ENCODE results near the gene MGP.

Gene MGP

GRCh38 chr12:14885718-14886221 is at the start of gene MGP:
MGP (minus strand) TSS chr12:14885854; CDS start chr12:14885791, 63 bp downstream.
- no peaks in the 10 kb centered on the region for H3K27me3 ChIP-seq (ENCODE audit: insufficient read depth, low read length)
- no peaks in the 10 kb centered on the region for H3K9me2 ChIP-seq (ENCODE audit: low read depth, low read length)
- no peaks in the 10 kb centered on the region for H3K36me3 ChIP-seq (ENCODE audit: insufficient read depth, low read length)
- H3K4me2 ChIP-seq (ENCODE audit: low read length) = no peak within 1 kb of the TSS
- no peak within 1 kb of the TSS for H2AFZ ChIP-seq (ENCODE audit: low read length)
- peaks cover 34% of the 10 kb centered on the region for H3K4me1 ChIP-seq (ENCODE audit: insufficient read depth, low read length, severe bottlenecking)
- no peaks in the 10 kb centered on the region for H3K79me2 ChIP-seq (ENCODE audit: insufficient read depth, low read length)
- no peak within 1 kb of the TSS for H3K9ac ChIP-seq (ENCODE audit: low read length)
- no peaks in the 10 kb centered on the region for H3F3A ChIP-seq (ENCODE audit: insufficient read depth, low read length)
- no peak within 1 kb of the TSS for H3K27ac ChIP-seq (ENCODE audit: low read depth, low read length, poor library complexity, severe bottlenecking)
- no peaks in the 10 kb centered on the region for H4K20me1 ChIP-seq (ENCODE audit: insufficient read depth, low read length)
- TF ChIP-seq EZH2 (IDR thresholded peaks at IDR 0.05; ENCODE audit: borderline replicate concordance, low read length) = no peak
- no peak for TF ChIP-seq CTCF (IDR thresholded peaks at IDR 0.05; ENCODE audit: low read length)
- H3K9me3 ChIP-seq (ENCODE audit: low read length) = no peaks in the 10 kb centered on the region
- no peak within 1 kb of the TSS for H3K4me3 ChIP-seq (ENCODE audit: low read depth, low read length, poor library complexity, severe bottlenecking)

GRCh38 chr12:14935031-14935430 is 49.4 kb upstream of the MGP start:
- Histone ChIP-seq H3F3A (ENCODE audit: insufficient read depth, low read length) (peaks cover 5% of the 10 kb centered on the region; the same call in 1 of the 2 replicates), H3K4me3 (ENCODE audit: low read depth, low read length, poor library complexity, severe bottlenecking) (no peak overlapping the region), H3K9me2 (ENCODE audit: low read depth, low read length) (no peaks in the 10 kb centered on the region), H3K27ac (ENCODE audit: low read depth, low read length, poor library complexity, severe bottlenecking) (no peak overlapping the region), H3K27me3 (ENCODE audit: insufficient read depth, low read length) (no peaks in the 10 kb centered on the region), H3K9ac (ENCODE audit: low read length) (no peak overlapping the region), H3K4me2 (ENCODE audit: low read length) (no peak overlapping the region), H3K36me3 (ENCODE audit: insufficient read depth, low read length) (peaks cover 4% of the 10 kb centered on the region; the same call in 1 of the 2 replicates), H3K9me3 (ENCODE audit: low read length) (no peaks in the 10 kb centered on the region), H3K79me2 (ENCODE audit: insufficient read depth, low read length) (no peaks in the 10 kb centered on the region), H3K4me1 (ENCODE audit: insufficient read depth, low read length, severe bottlenecking) (peaks cover 7% of the 10 kb centered on the region), H4K20me1 (ENCODE audit: insufficient read depth, low read length) (no peaks in the 10 kb centered on the region), H2AFZ (ENCODE audit: low read length) (no peak overlapping the region)
- no peak for TF ChIP-seq CTCF (IDR thresholded peaks at IDR 0.05; ENCODE audit: low read length)
- TF ChIP-seq EZH2 (IDR thresholded peaks at IDR 0.05; ENCODE audit: borderline replicate concordance, low read length) = no peak

- peaks cover 2% of the 10 kb centered on the region; the same call in 1 of the 2 replicates for H3K36me3 ChIP-seq (ENCODE audit: insufficient read depth, low read length)
- no peaks in the 10 kb centered on the region for H3K9me3 ChIP-seq (ENCODE audit: low read length)
- H3K4me3 ChIP-seq (ENCODE audit: low read depth, low read length, poor library complexity, severe bottlenecking) = no peak overlapping the region
- no peaks in the 10 kb centered on the region for H3K79me2 ChIP-seq (ENCODE audit: insufficient read depth, low read length)
- H3K4me1 ChIP-seq (ENCODE audit: insufficient read depth, low read length, severe bottlenecking) = peaks cover 2% of the 10 kb centered on the region
- H4K20me1 ChIP-seq (ENCODE audit: insufficient read depth, low read length) = no peaks in the 10 kb centered on the region
- H3K9me2 ChIP-seq (ENCODE audit: low read depth, low read length) = no peaks in the 10 kb centered on the region
- no peak overlapping the region for H2AFZ ChIP-seq (ENCODE audit: low read length)
- no peak overlapping the region for H3K27ac ChIP-seq (ENCODE audit: low read depth, low read length, poor library complexity, severe bottlenecking)
- H3K27me3 ChIP-seq (ENCODE audit: insufficient read depth, low read length) = no peaks in the 10 kb centered on the region
- peaks cover under 1% of the 10 kb centered on the region; the same call in 1 of the 2 replicates for H3F3A ChIP-seq (ENCODE audit: insufficient read depth, low read length)
- H3K4me2 ChIP-seq (ENCODE audit: low read length) = no peak overlapping the region
- TF ChIP-seq EZH2 (IDR thresholded peaks at IDR 0.05; ENCODE audit: borderline replicate concordance, low read length) (no peak), CTCF (IDR thresholded peaks at IDR 0.05; ENCODE audit: low read length) (no peak)
- H3K9ac ChIP-seq (ENCODE audit: low read length) = no peak overlapping the region
Observed at GRCh38 chr12:14934511-14934910, 48.9 kb upstream of the MGP start.
